Measurements from ENCODE around the gene TSPEAR.

DNA sequence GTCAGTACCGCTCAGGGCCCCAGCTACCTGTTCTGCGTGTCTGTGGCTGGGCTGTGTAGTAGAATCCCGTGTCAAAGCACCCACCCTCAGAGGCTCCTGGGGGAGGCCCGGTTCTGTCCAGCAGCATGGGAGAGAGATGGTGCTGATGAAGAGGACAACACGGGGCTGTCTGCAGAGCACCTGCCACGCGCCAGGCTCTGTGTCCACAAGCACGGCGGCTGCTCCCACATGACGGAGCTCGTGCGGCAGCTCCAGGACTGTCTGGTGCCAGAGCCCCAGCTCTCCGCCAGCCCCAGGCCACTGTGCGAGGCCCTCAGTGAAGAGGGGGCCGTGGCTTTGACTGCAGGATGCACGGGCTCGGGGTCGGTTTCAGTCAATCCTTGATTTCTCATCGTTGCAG, 42.0 kb upstream of the TSPEAR start:
- TF ChIP-seq, protein P1, sequence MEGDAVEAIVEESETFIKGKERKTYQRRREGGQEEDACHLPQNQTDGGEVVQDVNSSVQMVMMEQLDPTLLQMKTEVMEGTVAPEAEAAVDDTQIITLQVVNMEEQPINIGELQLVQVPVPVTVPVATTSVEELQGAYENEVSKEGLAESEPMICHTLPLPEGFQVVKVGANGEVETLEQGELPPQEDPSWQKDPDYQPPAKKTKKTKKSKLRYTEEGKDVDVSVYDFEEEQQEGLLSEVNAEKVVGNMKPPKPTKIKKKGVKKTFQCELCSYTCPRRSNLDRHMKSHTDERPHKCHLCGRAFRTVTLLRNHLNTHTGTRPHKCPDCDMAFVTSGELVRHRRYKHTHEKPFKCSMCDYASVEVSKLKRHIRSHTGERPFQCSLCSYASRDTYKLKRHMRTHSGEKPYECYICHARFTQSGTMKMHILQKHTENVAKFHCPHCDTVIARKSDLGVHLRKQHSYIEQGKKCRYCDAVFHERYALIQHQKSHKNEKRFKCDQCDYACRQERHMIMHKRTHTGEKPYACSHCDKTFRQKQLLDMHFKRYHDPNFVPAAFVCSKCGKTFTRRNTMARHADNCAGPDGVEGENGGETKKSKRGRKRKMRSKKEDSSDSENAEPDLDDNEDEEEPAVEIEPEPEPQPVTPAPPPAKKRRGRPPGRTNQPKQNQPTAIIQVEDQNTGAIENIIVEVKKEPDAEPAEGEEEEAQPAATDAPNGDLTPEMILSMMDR (IDR thresholded peaks at IDR 0.05): no peak
- TF ChIP-seq POLR2AphosphoS5 (IDR thresholded peaks at IDR 0.05) (no peak), POLR2A (IDR thresholded peaks at IDR 0.05; ENCODE audit: low read depth) (no peak)
